ENCODE data around the gene NEUROD2.

Gene NEUROD2

GRCh38 chr17:39573447-39574298 is 34.0 kb downstream of the NEUROD2 start:
- ATAC-seq: peak; percentile 95
- TF ChIP-seq OSR1 (CRISPR knock-in tag; IDR thresholded peaks at IDR 0.05) (no peak), RARB (CRISPR knock-in tag; IDR thresholded peaks at IDR 0.05) (no peak), ESRRG (CRISPR knock-in tag; IDR thresholded peaks at IDR 0.05) (no peak), ZNF565 (CRISPR knock-in tag; conservative IDR thresholded peaks at IDR 0.05; ENCODE audit: low read depth) (no peak), ARNTL (CRISPR knock-in tag; IDR thresholded peaks at IDR 0.05; ENCODE audit: borderline replicate concordance, low read depth) (no peak), ZFP3 (CRISPR knock-in tag; IDR thresholded peaks at IDR 0.05) (no peak)

- no peak for ATAC-seq
- TF ChIP-seq TCF4 (CRISPR knock-in tag; IDR thresholded peaks at IDR 0.05; ENCODE audit: borderline replicate concordance) (no peak), PPARA (CRISPR knock-in tag; IDR thresholded peaks at IDR 0.05; ENCODE audit: borderline replicate concordance) (no peak), RARB (CRISPR knock-in tag; IDR thresholded peaks at IDR 0.05) (no peak), GLIS3 (CRISPR knock-in tag; IDR thresholded peaks at IDR 0.05) (no peak), CSDC2 (CRISPR knock-in tag; IDR thresholded peaks at IDR 0.05) (no peak), BACH2 (CRISPR knock-in tag; IDR thresholded peaks at IDR 0.05; ENCODE audit: borderline replicate concordance) (no peak), ZNF8 (CRISPR knock-in tag; IDR thresholded peaks at IDR 0.05) (no peak), ARNTL (CRISPR knock-in tag; IDR thresholded peaks at IDR 0.05; ENCODE audit: borderline replicate concordance, low read depth) (no peak), ESRRG (CRISPR knock-in tag; IDR thresholded peaks at IDR 0.05) (no peak), OSR1 (CRISPR knock-in tag; IDR thresholded peaks at IDR 0.05) (no peak), ZFP30 (CRISPR knock-in tag; IDR thresholded peaks at IDR 0.05) (no peak), ZC3H10 (CRISPR knock-in tag; IDR thresholded peaks at IDR 0.05) (no peak), POU6F1 (CRISPR knock-in tag; IDR thresholded peaks at IDR 0.05; ENCODE audit: borderline replicate concordance, low read depth) (no peak), ZFP3 (CRISPR knock-in tag; IDR thresholded peaks at IDR 0.05) (no peak), ZNF565 (CRISPR knock-in tag; conservative IDR thresholded peaks at IDR 0.05; ENCODE audit: low read depth) (no peak), ISL1 (CRISPR knock-in tag; IDR thresholded peaks at IDR 0.05) (no peak), ZNF70 (CRISPR knock-in tag; IDR thresholded peaks at IDR 0.05) (no peak)
- TF ChIP-seq, protein P1, sequence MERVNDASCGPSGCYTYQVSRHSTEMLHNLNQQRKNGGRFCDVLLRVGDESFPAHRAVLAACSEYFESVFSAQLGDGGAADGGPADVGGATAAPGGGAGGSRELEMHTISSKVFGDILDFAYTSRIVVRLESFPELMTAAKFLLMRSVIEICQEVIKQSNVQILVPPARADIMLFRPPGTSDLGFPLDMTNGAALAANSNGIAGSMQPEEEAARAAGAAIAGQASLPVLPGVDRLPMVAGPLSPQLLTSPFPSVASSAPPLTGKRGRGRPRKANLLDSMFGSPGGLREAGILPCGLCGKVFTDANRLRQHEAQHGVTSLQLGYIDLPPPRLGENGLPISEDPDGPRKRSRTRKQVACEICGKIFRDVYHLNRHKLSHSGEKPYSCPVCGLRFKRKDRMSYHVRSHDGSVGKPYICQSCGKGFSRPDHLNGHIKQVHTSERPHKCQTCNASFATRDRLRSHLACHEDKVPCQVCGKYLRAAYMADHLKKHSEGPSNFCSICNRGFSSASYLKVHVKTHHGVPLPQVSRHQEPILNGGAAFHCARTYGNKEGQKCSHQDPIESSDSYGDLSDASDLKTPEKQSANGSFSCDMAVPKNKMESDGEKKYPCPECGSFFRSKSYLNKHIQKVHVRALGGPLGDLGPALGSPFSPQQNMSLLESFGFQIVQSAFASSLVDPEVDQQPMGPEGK (CRISPR knock-in tag; IDR thresholded peaks at IDR 0.05; ENCODE audit: borderline replicate concordance): no peak
- TF ChIP-seq, protein P2, sequence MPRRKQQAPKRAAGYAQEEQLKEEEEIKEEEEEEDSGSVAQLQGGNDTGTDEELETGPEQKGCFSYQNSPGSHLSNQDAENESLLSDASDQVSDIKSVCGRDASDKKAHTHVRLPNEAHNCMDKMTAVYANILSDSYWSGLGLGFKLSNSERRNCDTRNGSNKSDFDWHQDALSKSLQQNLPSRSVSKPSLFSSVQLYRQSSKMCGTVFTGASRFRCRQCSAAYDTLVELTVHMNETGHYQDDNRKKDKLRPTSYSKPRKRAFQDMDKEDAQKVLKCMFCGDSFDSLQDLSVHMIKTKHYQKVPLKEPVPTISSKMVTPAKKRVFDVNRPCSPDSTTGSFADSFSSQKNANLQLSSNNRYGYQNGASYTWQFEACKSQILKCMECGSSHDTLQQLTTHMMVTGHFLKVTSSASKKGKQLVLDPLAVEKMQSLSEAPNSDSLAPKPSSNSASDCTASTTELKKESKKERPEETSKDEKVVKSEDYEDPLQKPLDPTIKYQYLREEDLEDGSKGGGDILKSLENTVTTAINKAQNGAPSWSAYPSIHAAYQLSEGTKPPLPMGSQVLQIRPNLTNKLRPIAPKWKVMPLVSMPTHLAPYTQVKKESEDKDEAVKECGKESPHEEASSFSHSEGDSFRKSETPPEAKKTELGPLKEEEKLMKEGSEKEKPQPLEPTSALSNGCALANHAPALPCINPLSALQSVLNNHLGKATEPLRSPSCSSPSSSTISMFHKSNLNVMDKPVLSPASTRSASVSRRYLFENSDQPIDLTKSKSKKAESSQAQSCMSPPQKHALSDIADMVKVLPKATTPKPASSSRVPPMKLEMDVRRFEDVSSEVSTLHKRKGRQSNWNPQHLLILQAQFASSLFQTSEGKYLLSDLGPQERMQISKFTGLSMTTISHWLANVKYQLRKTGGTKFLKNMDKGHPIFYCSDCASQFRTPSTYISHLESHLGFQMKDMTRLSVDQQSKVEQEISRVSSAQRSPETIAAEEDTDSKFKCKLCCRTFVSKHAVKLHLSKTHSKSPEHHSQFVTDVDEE (CRISPR knock-in tag; IDR thresholded peaks at IDR 0.05): no peak
- TF ChIP-seq, protein P3, sequence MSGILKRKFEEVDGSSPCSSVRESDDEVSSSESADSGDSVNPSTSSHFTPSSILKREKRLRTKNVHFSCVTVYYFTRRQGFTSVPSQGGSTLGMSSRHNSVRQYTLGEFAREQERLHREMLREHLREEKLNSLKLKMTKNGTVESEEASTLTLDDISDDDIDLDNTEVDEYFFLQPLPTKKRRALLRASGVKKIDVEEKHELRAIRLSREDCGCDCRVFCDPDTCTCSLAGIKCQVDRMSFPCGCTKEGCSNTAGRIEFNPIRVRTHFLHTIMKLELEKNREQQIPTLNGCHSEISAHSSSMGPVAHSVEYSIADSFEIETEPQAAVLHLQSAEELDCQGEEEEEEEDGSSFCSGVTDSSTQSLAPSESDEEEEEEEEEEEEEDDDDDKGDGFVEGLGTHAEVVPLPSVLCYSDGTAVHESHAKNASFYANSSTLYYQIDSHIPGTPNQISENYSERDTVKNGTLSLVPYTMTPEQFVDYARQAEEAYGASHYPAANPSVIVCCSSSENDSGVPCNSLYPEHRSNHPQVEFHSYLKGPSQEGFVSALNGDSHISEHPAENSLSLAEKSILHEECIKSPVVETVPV (CRISPR knock-in tag; IDR thresholded peaks at IDR 0.05): no peak
Observed at GRCh38 chr17:39572121-39572520, 35.6 kb downstream of the NEUROD2 start.

GRCh38 chr17:39569126-39569525 is 38.6 kb downstream of the NEUROD2 start:
- no peak for ATAC-seq
- TF ChIP-seq, protein P2 (CRISPR knock-in tag; IDR thresholded peaks at IDR 0.05): no peak
- TF ChIP-seq ZC3H10 (CRISPR knock-in tag; IDR thresholded peaks at IDR 0.05): no peak
- TF ChIP-seq CREB5 (CRISPR knock-in tag; IDR thresholded peaks at IDR 0.05; ENCODE audit: low read depth): no peak
- no peak for TF ChIP-seq CSDC2 (CRISPR knock-in tag; IDR thresholded peaks at IDR 0.05)
- TF ChIP-seq OSR1 (CRISPR knock-in tag; IDR thresholded peaks at IDR 0.05): no peak
- TF ChIP-seq PPARA (CRISPR knock-in tag; IDR thresholded peaks at IDR 0.05; ENCODE audit: borderline replicate concordance): no peak
- no peak for TF ChIP-seq SNAI2 (CRISPR knock-in tag; IDR thresholded peaks at IDR 0.05)
- TF ChIP-seq ZFP30 (CRISPR knock-in tag; IDR thresholded peaks at IDR 0.05): no peak
- TF ChIP-seq, protein P1 (CRISPR knock-in tag; IDR thresholded peaks at IDR 0.05; ENCODE audit: borderline replicate concordance): no peak
- no peak for TF ChIP-seq RARB (CRISPR knock-in tag; IDR thresholded peaks at IDR 0.05)
- TF ChIP-seq ISL1 (CRISPR knock-in tag; IDR thresholded peaks at IDR 0.05): no peak
- no peak for TF ChIP-seq ARNTL (CRISPR knock-in tag; IDR thresholded peaks at IDR 0.05; ENCODE audit: borderline replicate concordance, low read depth)
